SK-N-SH treated with all-trans-retinoic acid at 6 μM for 48 hours (cell line): ENCODE measurements around the gene EMC6.

ENCODE experiments used
- ATAC-seq: fragments of 200-7000 bp; cut with Tn5 transposase; 3 replicates; pipeline ENCODE4 v1.9.1; 2020; ENCODE audit warnings: mild to moderate bottlenecking, moderate library complexity
- ARNTL ChIP-seq: fragments of 450-650 bp; formaldehyde crosslinking; IDR thresholded peaks from 2 replicates; pipeline ENCODE4 v1.5.0; 2020; ENCODE audit warnings: low read depth, mild to moderate bottlenecking, moderate library complexity, borderline replicate concordance
- BACH2 ChIP-seq: fragments of 250-450 bp; sonication (Bioruptor Pico); IDR thresholded peaks from 2 replicates; pipeline ENCODE4 v1.9.0; 2021; ENCODE audit warnings: mild to moderate bottlenecking, borderline replicate concordance
- CSDC2 ChIP-seq: fragments of 250-450 bp; sonication (Bioruptor Pico); IDR thresholded peaks from 2 replicates; pipeline ENCODE4 v1.5.0; 2020; ENCODE audit warnings: mild to moderate bottlenecking, moderate library complexity
- ESRRG ChIP-seq: fragments of 250-450 bp; sonication (Bioruptor Pico); IDR thresholded peaks from 2 replicates; pipeline ENCODE4 v1.6.1; 2021; ENCODE audit warnings: mild to moderate bottlenecking
- GLIS3 ChIP-seq: fragments of 250-450 bp; sonication (Bioruptor Pico); IDR thresholded peaks from 2 replicates; pipeline ENCODE4 v1.5.0; 2020; ENCODE audit warnings: mild to moderate bottlenecking, moderate library complexity
- ISL1 ChIP-seq: fragments of 250-450 bp; sonication (Bioruptor Pico); IDR thresholded peaks from 2 replicates; pipeline ENCODE4 v2.1.2; 2022; ENCODE audit warnings: mild to moderate bottlenecking, moderate library complexity
- OSR1 ChIP-seq: fragments of 250-450 bp; sonication (Bioruptor Pico); IDR thresholded peaks from 2 replicates; pipeline ENCODE4 v1.8.0; 2022; ENCODE audit warnings: moderate library complexity, mild to moderate bottlenecking, inconsistent platforms
- PPARA ChIP-seq: fragments of 250-450 bp; sonication (Bioruptor Pico); IDR thresholded peaks from 2 replicates; pipeline ENCODE4 v1.5.0; 2020; ENCODE audit warnings: mild to moderate bottlenecking, borderline replicate concordance
- RARB ChIP-seq: fragments of 250-450 bp; sonication (Bioruptor Pico); IDR thresholded peaks from 2 replicates; pipeline ENCODE4 v1.8.0; 2021; ENCODE audit warnings: mild to moderate bottlenecking, moderate library complexity
- SNAI2 ChIP-seq: fragments of 250-450 bp; sonication (Bioruptor Pico); IDR thresholded peaks from 2 replicates; pipeline ENCODE4 v1.5.0; 2020; ENCODE audit warnings: mild to moderate bottlenecking, moderate library complexity
- TCF4 ChIP-seq: fragments of 250-450 bp; sonication (Bioruptor Pico); IDR thresholded peaks from 2 replicates; pipeline ENCODE4 v1.8.0; 2021; ENCODE audit warnings: mild to moderate bottlenecking, moderate library complexity, borderline replicate concordance
- ZC3H10 ChIP-seq: fragments of 250-450 bp; sonication (Bioruptor Pico); IDR thresholded peaks from 2 replicates; pipeline ENCODE4 v1.5.1; 2021; ENCODE audit warnings: mild to moderate bottlenecking, moderate library complexity
- ZFP3 ChIP-seq: fragments of 250-450 bp; sonication (Bioruptor Pico); IDR thresholded peaks from 2 replicates; pipeline ENCODE4 v1.5.0; 2020; ENCODE audit warnings: mild to moderate bottlenecking, moderate library complexity
- ZFP30 ChIP-seq: fragments of 450-650 bp; formaldehyde crosslinking; IDR thresholded peaks from 2 replicates; pipeline ENCODE4 v1.5.0; 2022; ENCODE audit warnings: mild to moderate bottlenecking, moderate library complexity
- ZNF565 ChIP-seq: fragments of 450-650 bp; formaldehyde crosslinking; conservative IDR thresholded peaks from 2 replicates; pipeline ENCODE4 v1.5.0; 2020; ENCODE audit warnings: low read depth, mild to moderate bottlenecking, moderate library complexity
- ZNF8 ChIP-seq: fragments of 450-650 bp; formaldehyde crosslinking; IDR thresholded peaks from 2 replicates; pipeline ENCODE4 v1.5.0; 2020; ENCODE audit warnings: mild to moderate bottlenecking, moderate library complexity
- TF ChIP-seq, protein P1 (sequence below): fragments of 250-450 bp; sonication (Bioruptor Pico); IDR thresholded peaks from 2 replicates; pipeline ENCODE4 v1.5.1; 2020; ENCODE audit warnings: low read depth, mild to moderate bottlenecking, moderate library complexity
- TF ChIP-seq, protein P2 (sequence below): fragments of 250-450 bp; sonication (Bioruptor Pico); IDR thresholded peaks from 2 replicates; pipeline ENCODE4 v1.5.0; 2020; ENCODE audit warnings: mild to moderate bottlenecking, moderate library complexity
- TF ChIP-seq, protein P3 (sequence below): fragments of 250-450 bp; sonication (Bioruptor Pico); IDR thresholded peaks from 2 replicates; pipeline ENCODE4 v1.8.0; 2021; ENCODE audit warnings: low read depth, mild to moderate bottlenecking, moderate library complexity, borderline replicate concordance
- TF ChIP-seq, protein P4 (sequence below): fragments of 250-450 bp; sonication (Bioruptor Pico); IDR thresholded peaks from 2 replicates; pipeline ENCODE4 v1.5.1; 2021; ENCODE audit warnings: mild to moderate bottlenecking, moderate library complexity

EMC6 gene

DNA sequence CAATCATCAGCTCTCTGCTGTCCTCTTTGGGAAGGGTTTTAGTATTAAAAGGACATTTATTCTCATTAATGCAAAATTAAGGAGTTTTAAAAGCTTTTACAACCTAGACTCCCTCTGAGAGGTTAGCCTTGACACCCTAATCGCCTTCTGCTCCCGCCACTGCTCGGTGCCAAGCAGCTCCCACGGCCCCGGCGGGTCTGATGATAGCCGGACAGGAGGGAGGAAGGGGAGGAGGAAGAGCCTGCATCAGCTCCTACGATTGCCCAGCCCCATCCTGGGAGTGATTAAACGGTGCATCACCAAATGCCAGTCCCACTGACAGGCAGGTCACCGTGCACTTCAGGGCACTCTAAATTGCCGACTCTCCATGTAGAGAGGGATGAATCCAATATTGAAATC, 40.8 kb upstream of the EMC6 start:
- TF ChIP-seq, protein P1, sequence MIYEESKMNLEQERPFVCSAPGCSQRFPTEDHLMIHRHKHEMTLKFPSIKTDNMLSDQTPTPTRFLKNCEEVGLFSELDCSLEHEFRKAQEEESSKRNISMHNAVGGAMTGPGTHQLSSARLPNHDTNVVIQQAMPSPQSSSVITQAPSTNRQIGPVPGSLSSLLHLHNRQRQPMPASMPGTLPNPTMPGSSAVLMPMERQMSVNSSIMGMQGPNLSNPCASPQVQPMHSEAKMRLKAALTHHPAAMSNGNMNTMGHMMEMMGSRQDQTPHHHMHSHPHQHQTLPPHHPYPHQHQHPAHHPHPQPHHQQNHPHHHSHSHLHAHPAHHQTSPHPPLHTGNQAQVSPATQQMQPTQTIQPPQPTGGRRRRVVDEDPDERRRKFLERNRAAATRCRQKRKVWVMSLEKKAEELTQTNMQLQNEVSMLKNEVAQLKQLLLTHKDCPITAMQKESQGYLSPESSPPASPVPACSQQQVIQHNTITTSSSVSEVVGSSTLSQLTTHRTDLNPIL (CRISPR knock-in tag) = no peak
- TF ChIP-seq RARB (CRISPR knock-in tag) = no peak
- TF ChIP-seq ZFP30 (CRISPR knock-in tag) = no peak
- TF ChIP-seq, protein P2, sequence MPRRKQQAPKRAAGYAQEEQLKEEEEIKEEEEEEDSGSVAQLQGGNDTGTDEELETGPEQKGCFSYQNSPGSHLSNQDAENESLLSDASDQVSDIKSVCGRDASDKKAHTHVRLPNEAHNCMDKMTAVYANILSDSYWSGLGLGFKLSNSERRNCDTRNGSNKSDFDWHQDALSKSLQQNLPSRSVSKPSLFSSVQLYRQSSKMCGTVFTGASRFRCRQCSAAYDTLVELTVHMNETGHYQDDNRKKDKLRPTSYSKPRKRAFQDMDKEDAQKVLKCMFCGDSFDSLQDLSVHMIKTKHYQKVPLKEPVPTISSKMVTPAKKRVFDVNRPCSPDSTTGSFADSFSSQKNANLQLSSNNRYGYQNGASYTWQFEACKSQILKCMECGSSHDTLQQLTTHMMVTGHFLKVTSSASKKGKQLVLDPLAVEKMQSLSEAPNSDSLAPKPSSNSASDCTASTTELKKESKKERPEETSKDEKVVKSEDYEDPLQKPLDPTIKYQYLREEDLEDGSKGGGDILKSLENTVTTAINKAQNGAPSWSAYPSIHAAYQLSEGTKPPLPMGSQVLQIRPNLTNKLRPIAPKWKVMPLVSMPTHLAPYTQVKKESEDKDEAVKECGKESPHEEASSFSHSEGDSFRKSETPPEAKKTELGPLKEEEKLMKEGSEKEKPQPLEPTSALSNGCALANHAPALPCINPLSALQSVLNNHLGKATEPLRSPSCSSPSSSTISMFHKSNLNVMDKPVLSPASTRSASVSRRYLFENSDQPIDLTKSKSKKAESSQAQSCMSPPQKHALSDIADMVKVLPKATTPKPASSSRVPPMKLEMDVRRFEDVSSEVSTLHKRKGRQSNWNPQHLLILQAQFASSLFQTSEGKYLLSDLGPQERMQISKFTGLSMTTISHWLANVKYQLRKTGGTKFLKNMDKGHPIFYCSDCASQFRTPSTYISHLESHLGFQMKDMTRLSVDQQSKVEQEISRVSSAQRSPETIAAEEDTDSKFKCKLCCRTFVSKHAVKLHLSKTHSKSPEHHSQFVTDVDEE (CRISPR knock-in tag) = no peak
- no peak for TF ChIP-seq PPARA (CRISPR knock-in tag)
- no peak for TF ChIP-seq ZNF565 (CRISPR knock-in tag)
- no peak for TF ChIP-seq TCF4
- TF ChIP-seq ARNTL (CRISPR knock-in tag) = no peak
- TF ChIP-seq ZC3H10 = no peak
- no peak for TF ChIP-seq ISL1 (CRISPR knock-in tag)
- no peak for TF ChIP-seq ZFP3
- TF ChIP-seq, protein P3, sequence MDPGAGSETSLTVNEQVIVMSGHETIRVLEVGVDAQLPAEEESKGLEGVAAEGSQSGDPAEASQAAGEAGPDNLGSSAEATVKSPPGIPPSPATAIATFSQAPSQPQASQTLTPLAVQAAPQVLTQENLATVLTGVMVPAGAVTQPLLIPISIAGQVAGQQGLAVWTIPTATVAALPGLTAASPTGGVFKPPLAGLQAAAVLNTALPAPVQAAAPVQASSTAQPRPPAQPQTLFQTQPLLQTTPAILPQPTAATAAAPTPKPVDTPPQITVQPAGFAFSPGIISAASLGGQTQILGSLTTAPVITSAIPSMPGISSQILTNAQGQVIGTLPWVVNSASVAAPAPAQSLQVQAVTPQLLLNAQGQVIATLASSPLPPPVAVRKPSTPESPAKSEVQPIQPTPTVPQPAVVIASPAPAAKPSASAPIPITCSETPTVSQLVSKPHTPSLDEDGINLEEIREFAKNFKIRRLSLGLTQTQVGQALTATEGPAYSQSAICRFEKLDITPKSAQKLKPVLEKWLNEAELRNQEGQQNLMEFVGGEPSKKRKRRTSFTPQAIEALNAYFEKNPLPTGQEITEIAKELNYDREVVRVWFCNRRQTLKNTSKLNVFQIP (CRISPR knock-in tag) = no peak
- TF ChIP-seq, protein P4, sequence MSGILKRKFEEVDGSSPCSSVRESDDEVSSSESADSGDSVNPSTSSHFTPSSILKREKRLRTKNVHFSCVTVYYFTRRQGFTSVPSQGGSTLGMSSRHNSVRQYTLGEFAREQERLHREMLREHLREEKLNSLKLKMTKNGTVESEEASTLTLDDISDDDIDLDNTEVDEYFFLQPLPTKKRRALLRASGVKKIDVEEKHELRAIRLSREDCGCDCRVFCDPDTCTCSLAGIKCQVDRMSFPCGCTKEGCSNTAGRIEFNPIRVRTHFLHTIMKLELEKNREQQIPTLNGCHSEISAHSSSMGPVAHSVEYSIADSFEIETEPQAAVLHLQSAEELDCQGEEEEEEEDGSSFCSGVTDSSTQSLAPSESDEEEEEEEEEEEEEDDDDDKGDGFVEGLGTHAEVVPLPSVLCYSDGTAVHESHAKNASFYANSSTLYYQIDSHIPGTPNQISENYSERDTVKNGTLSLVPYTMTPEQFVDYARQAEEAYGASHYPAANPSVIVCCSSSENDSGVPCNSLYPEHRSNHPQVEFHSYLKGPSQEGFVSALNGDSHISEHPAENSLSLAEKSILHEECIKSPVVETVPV (CRISPR knock-in tag) = no peak
- TF ChIP-seq SNAI2 = no peak
- TF ChIP-seq CSDC2 (CRISPR knock-in tag) = no peak
- no peak for TF ChIP-seq OSR1 (CRISPR knock-in tag)
- no peak for TF ChIP-seq ZNF8 (CRISPR knock-in tag)
- no peak for ATAC-seq

DNA sequence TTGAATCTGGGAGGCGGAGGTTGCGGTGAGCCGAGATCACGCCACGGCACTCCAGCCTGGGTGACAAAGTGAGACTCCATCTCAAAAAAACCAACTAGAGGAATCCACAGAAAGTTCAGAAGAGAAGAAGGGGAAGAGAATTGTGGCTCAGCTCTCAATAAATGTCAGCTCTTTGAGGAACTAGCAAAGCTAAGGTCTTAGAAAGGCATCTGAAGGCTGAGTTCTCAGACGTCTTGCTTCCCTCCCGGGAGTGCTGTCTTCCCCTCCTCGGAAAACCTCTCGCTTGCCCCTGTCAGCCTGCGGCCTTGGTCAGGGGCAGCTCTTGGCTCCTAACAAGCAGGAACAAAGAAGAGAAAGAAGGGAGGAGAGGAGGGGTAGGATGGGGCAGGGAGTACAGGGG, 37.8 kb upstream of the EMC6 start:
- no peak for TF ChIP-seq ZC3H10
- no peak for ATAC-seq

DNA sequence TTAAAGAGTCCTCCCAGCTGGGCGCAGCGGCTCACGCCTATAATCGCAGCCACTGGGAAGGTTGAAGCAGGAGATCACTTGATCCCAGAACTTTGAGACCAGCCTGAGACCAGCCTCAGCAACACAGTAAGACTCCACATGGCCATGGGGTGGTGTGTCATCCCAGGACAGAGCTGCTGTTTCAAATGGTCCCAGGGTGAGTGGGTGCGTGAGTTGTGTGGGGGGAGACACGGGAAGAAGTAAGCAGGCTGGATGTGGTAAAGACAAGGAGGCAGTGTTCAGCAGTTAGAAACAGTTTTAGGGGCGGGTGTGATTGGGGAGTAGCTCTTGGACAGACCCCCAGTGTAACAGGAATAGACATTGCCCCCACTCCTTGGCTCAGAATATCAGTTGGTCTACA, 36.3 kb upstream of the EMC6 start:
- TF ChIP-seq, protein P1 (CRISPR knock-in tag) = no peak
- no peak for TF ChIP-seq OSR1 (CRISPR knock-in tag)
- TF ChIP-seq ZFP3 = no peak
- TF ChIP-seq, all 23 proteins: peak for 0
- ATAC-seq = no peak

DNA sequence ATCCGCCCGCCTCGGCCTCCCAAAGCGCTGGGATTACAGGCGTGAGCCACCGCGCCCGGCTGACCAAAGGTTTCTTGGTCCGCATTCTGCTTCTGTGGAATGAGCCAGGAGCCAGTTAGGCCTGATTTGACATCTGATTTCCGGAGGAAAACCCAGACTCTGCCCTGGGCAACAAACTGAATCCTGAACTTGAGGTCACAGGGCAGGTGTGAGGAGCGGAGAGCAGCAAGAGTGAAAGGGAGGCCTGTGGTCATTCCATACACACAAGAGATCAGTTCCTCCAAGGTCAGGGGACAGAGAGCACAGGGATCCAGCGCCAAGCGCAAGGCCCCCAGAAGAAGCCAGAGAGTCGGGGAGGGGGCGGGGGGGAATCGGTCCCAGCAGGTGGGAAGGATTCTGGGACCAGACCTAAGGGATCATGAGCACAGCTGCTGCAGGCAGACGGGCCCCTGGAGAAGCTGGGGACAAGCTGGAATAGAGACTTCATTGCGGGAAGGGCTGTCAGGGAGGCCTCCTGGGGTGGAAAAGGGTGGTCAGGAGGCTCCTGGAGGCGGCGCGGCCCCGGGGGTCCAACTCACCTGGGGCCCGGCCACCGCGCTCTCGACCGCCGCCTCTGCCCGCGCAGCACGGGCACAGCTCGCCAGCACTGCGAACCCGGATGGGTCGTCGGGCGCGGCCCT, 33.0 kb upstream of the EMC6 start:
- ATAC-seq = peak; percentile 4
- TF ChIP-seq ZNF565 (CRISPR knock-in tag) (no peak), ARNTL (CRISPR knock-in tag) (no peak), OSR1 (CRISPR knock-in tag) (no peak), GLIS3 (CRISPR knock-in tag) (no peak), PPARA (CRISPR knock-in tag) (no peak), CSDC2 (CRISPR knock-in tag) (no peak), ISL1 (CRISPR knock-in tag) (no peak), ESRRG (CRISPR knock-in tag) (no peak), TCF4 (no peak), BACH2 (no peak), ZFP3 (no peak)
- TF ChIP-seq, protein P2 (CRISPR knock-in tag) = no peak
- TF ChIP-seq, protein P1 (CRISPR knock-in tag) = no peak
- TF ChIP-seq, protein P3 (CRISPR knock-in tag) = no peak
